ENCODE data around the gene TIMP2.

DNA sequence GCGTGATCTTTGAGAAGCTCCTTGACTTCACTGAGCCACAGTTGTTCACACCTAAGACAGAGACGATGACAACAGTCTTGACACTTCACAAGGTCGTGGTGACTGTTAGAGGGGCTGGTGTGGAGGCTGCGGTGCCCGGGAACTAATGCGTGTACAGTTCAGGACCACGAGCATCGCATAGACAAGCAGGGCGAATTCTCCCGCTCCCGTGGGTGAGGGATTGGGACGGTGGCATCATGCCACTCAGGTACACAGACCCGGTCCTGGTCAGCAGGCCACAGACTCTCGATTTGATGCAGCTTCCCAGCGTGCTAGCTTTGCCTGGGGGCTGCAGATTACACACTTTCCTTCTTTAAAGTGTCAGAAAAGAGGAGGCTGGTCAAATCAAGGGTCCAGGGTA, 46.9 kb downstream of the TIMP2 start:
- TF ChIP-seq, protein P1, sequence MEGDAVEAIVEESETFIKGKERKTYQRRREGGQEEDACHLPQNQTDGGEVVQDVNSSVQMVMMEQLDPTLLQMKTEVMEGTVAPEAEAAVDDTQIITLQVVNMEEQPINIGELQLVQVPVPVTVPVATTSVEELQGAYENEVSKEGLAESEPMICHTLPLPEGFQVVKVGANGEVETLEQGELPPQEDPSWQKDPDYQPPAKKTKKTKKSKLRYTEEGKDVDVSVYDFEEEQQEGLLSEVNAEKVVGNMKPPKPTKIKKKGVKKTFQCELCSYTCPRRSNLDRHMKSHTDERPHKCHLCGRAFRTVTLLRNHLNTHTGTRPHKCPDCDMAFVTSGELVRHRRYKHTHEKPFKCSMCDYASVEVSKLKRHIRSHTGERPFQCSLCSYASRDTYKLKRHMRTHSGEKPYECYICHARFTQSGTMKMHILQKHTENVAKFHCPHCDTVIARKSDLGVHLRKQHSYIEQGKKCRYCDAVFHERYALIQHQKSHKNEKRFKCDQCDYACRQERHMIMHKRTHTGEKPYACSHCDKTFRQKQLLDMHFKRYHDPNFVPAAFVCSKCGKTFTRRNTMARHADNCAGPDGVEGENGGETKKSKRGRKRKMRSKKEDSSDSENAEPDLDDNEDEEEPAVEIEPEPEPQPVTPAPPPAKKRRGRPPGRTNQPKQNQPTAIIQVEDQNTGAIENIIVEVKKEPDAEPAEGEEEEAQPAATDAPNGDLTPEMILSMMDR (conservative IDR thresholded peaks at IDR 0.05 in 1 of 2, IDR thresholded peaks at IDR 0.05 in 1 of 2; ENCODE audit: extremely low read depth in 1 of 2, insufficient read depth in 1 of 2, low read depth in 1 of 2, low read length in 2 of 2): no peak
- TF ChIP-seq EZH2 (IDR thresholded peaks at IDR 0.05; ENCODE audit: borderline replicate concordance, low read length): no peak
